ENCODE results near the gene PLCB2. TPM values are rescaled to one million over a fixed set of nuclear protein-coding genes. Genes with fewer than 3 reads are reported as not detected.

Gene PLCB2
- total RNA-seq, 1 experiment from 2014 or later: 0.92 TPM

DNA sequence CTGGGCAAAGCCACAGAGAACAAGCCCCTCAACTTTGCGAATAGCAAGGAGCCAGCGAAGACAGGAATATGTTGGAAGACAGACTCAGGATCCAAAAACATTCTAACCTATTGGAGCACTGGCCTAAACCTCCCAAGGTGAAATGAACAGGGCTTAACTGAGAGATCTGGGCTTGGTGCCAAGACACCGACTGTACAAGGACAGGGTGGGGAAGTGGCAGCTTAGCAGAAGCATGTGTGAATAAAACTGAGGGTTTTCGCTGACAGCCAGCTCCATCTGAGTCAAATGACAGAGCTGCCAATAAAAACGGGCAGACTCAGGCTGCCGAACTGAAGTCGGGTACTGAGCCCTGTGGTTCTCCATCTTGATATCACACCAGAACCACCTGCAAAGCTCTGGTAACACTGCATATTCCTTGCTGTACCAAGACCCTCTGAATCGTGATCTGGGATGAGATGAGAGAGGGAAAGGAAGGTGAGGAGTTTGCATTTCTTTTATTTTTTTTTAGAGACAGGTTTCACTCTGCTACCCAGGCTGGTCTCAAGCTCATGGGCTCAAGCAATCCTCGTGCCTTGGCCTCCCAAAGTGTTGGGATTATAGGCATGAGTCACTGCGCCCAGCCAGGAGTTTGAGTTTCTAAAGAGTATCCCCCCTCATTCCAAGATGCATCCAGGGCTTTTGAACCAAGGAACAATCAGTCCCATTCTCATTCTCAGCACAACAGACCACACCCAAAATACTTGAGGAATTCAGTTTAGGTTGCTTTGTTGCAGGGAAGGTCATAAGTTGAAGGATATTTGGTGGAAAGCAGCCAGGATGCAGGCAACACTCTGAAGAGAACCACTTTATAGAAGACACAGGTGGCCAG lies 6.0 kb upstream of the PLCB2 start:
- H3K4me3 ChIP-seq: no peak overlapping the region
- no peak overlapping the region for H3K27ac ChIP-seq
- H3K36me3 ChIP-seq (ENCODE audit: low read depth): no peaks in the 10 kb centered on the region
- no peaks in the 10 kb centered on the region for H3K9me3 ChIP-seq (ENCODE audit: insufficient read depth, low read depth)
- H3F3A ChIP-seq (ENCODE audit: insufficient read depth, low read depth): peaks cover 5% of the 10 kb centered on the region
- peaks cover 9% of the 10 kb centered on the region for H3K4me1 ChIP-seq (replicated peaks; ENCODE audit: insufficient read depth)
- H4K20me1 ChIP-seq (ENCODE audit: insufficient read depth): no peaks in the 10 kb centered on the region
- H2AFZ ChIP-seq: no peak overlapping the region
- ChIA-PET CTCF (interaction anchor here (0.6 to 1.3 kb wide), 5 partner anchors 9 to 258 kb away, joined by 3 to 6 read pairs (median 5); partner anchors contain the start of gene INAFM2), POLR2A (ENCODE audit: unreplicated experiment) (interaction anchor here (0.5 to 0.7 kb wide), 3 partner anchors 28 to 195 kb away, joined by 3 to 4 read pairs (median 4); no protein-coding TSS in a partner anchor)
- TF ChIP-seq, protein P1, sequence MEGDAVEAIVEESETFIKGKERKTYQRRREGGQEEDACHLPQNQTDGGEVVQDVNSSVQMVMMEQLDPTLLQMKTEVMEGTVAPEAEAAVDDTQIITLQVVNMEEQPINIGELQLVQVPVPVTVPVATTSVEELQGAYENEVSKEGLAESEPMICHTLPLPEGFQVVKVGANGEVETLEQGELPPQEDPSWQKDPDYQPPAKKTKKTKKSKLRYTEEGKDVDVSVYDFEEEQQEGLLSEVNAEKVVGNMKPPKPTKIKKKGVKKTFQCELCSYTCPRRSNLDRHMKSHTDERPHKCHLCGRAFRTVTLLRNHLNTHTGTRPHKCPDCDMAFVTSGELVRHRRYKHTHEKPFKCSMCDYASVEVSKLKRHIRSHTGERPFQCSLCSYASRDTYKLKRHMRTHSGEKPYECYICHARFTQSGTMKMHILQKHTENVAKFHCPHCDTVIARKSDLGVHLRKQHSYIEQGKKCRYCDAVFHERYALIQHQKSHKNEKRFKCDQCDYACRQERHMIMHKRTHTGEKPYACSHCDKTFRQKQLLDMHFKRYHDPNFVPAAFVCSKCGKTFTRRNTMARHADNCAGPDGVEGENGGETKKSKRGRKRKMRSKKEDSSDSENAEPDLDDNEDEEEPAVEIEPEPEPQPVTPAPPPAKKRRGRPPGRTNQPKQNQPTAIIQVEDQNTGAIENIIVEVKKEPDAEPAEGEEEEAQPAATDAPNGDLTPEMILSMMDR (conservative IDR thresholded peaks at IDR 0.05): no peak
- no peak for TF ChIP-seq EZH2 (IDR thresholded peaks at IDR 0.05; ENCODE audit: low read depth)
- H3K4me2 ChIP-seq: peak overlapping the region; percentile 50; the same call in 1 of the 2 replicates
- peak; percentile 42 to 53 for DNase-seq
- no peaks in the 10 kb centered on the region for H3K9me2 ChIP-seq (ENCODE audit: insufficient read depth)
- no TSS peak for BruUV-seq (replicated peaks)
- H3K27me3 ChIP-seq (ENCODE audit: insufficient read depth, low read depth): no peaks in the 10 kb centered on the region
- intact Hi-C loops (cut with micrococcal nuclease; ENCODE audit: unreplicated experiment): no loop called here
- no peaks in the 10 kb centered on the region for H3K79me2 ChIP-seq (ENCODE audit: low read depth)

DNA sequence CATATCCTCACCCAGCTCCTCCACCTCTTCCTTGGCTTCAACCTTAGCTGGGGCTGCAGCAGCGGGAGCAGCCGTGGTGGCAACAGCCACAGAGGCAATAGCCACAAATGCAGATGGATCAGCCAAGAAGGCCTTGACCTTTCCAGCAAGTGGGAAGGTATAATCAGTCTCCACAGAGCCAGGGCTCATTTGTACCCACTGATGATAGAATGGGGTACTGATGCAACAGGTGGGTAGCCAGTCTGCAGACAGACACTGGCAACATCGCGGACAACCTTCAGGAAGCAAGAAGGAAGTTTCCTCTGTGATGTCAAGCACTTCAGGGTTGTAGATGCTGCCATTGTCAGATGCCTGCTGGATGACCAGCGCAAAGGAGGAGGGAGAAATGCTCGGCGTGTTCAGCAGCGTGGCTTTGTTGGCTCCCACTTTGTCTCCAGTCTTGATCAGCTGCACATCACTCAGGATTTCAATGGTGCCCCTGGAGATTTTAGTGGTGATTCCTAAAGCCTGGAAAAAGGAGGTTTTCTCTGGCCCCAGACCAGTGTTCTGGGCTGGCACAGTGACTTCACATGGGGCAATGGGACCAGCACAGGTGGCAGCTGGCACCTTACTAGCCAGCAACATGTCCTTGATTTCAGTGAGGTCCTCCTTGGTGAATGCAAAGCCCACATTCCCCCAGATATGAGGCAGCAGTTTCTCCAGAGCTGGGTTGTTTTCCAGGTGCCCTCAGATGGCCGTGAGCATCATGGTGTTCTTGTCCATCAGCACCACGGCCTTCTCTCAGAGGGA lies 4.8 kb upstream of the PLCB2 start:
- H3K27me3 ChIP-seq (ENCODE audit: insufficient read depth, low read depth): no peaks in the 10 kb centered on the region
- H3K9me3 ChIP-seq (ENCODE audit: insufficient read depth, low read depth): no peaks in the 10 kb centered on the region
- no peaks in the 10 kb centered on the region for H4K20me1 ChIP-seq (ENCODE audit: insufficient read depth)
- H3K4me3 ChIP-seq: no peak overlapping the region
- no peak overlapping the region for H3K4me2 ChIP-seq
- peaks cover 9% of the 10 kb centered on the region for H3K4me1 ChIP-seq (replicated peaks; ENCODE audit: insufficient read depth)
- no peaks in the 10 kb centered on the region for H3K79me2 ChIP-seq (ENCODE audit: low read depth)
- no peaks in the 10 kb centered on the region for H3K9me2 ChIP-seq (ENCODE audit: insufficient read depth)
- no peak overlapping the region for H3K27ac ChIP-seq
- no peak for DNase-seq
- H3K36me3 ChIP-seq (ENCODE audit: low read depth): no peaks in the 10 kb centered on the region
- no peak overlapping the region for H2AFZ ChIP-seq
- ChIA-PET POLR2A (ENCODE audit: unreplicated experiment) (no interaction called here), CTCF (interaction anchor here (1.3 kb wide), 2 partner anchors 11 to 33 kb away, joined by 5 to 6 read pairs; partner anchors contain the start of gene INAFM2)
- H3F3A ChIP-seq (ENCODE audit: insufficient read depth, low read depth): peaks cover 5% of the 10 kb centered on the region
- intact Hi-C loops (cut with micrococcal nuclease; ENCODE audit: unreplicated experiment): no loop called here
- no TSS peak for BruUV-seq (replicated peaks)
- TF ChIP-seq, protein P1 (conservative IDR thresholded peaks at IDR 0.05): no peak
- no peak for TF ChIP-seq EZH2 (IDR thresholded peaks at IDR 0.05; ENCODE audit: low read depth)

DNA sequence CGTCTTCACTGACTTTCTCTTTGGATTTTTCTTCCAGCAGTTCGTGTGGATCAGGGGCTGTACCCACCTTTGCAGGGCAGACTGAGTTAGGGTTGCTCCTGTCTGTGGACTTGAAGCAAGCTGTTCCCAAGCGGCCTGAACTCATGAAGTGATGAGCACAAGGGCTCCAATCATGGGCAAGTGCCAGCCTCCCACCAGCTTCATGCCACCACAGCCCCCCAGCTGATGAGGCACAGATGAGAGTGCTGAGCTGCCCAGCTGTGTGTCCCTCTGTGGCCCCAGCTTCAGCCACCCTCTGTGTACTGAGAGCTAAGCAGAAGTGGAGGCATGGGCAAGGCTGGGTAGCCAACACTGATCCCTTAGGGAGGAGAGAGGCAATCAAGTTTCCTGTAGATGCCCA lies 3.3 kb upstream of the PLCB2 start:
- no peak overlapping the region for H3K4me3 ChIP-seq
- no peaks in the 10 kb centered on the region for H3K27me3 ChIP-seq (ENCODE audit: insufficient read depth, low read depth)
- no peak overlapping the region for H3K4me2 ChIP-seq
- no peaks in the 10 kb centered on the region for H3K9me3 ChIP-seq (ENCODE audit: insufficient read depth, low read depth)
- H3K27ac ChIP-seq: no peak overlapping the region
- no peak for DNase-seq
- TF ChIP-seq, protein P1 (conservative IDR thresholded peaks at IDR 0.05): no peak
- TF ChIP-seq EZH2 (IDR thresholded peaks at IDR 0.05; ENCODE audit: low read depth): no peak
- no peak overlapping the region for H2AFZ ChIP-seq
- H4K20me1 ChIP-seq (ENCODE audit: insufficient read depth): no peaks in the 10 kb centered on the region
- ChIA-PET CTCF (interaction anchor here (0.6 kb wide), 2 partner anchors 11 to 64 kb away, joined by 5 to 8 read pairs; no protein-coding TSS in a partner anchor), POLR2A (ENCODE audit: unreplicated experiment) (no interaction called here)
- H3K79me2 ChIP-seq (ENCODE audit: low read depth): no peaks in the 10 kb centered on the region
- intact Hi-C loops (cut with micrococcal nuclease; ENCODE audit: unreplicated experiment): loop anchor here (1.0 kb wide), 1 partner anchor 32 kb away; no protein-coding TSS in a partner anchor
- H3K9me2 ChIP-seq (ENCODE audit: insufficient read depth): no peaks in the 10 kb centered on the region
- peaks cover 9% of the 10 kb centered on the region for H3K4me1 ChIP-seq (replicated peaks; ENCODE audit: insufficient read depth)
- H3F3A ChIP-seq (ENCODE audit: insufficient read depth, low read depth): peaks cover 5% of the 10 kb centered on the region
- no peaks in the 10 kb centered on the region for H3K36me3 ChIP-seq (ENCODE audit: low read depth)
- no TSS peak for BruUV-seq (replicated peaks)
